OCI-LY7 (cell line): ENCODE results near the gene MIEF1. TPM values are rescaled to one million over a fixed set of nuclear protein-coding genes. Genes with fewer than 3 reads are reported as not detected.

Source experiments
- Bru-seq: library from RNA; stranded (reverse); fragments of 400-500 nt; gene quantifications from one replicate; lab custom pipeline; 2021; lab: Mats Ljungman, UMichigan
- BruChase-seq, 2 experiments: library from RNA; stranded (reverse); fragments of 400-500 nt; gene quantifications; one replicate each; lab custom pipeline; 2021; lab: Mats Ljungman, UMichigan
- BruUV-seq: library from RNA; stranded (reverse); fragments of 400-500 nt; replicated peaks from 2 replicates; lab custom pipeline; 2021; lab: Mats Ljungman, UMichigan
- CTCF ChIA-PET: fragments of 300-600 bp; sonication (Branson Sonifier 250); formaldehyde crosslinking; loops from one replicate; lab custom pipeline; 2022; ENCODE audit warnings: antibody characterized with exemption; ENCODE audit not compliant: unreplicated experiment; lab: Charles Lee
- POLR2A ChIA-PET: fragments of 300-600 bp; sonication (Branson Sonifier 250); formaldehyde crosslinking; loops from one replicate; lab custom pipeline; 2022; ENCODE audit warnings: antibody characterized with exemption; lab: Charles Lee
- DNase-seq: peaks from one replicate; pipeline ENCODE4 v3.0.0-alpha.2; 2015; ENCODE audit warnings: low spot score
- H2AFZ ChIP-seq: fragments of 200-600 bp; sonication (generic), shearing (Covaris generic); 2 replicates; pipeline ENCODE4 v1.6.1; 2014; ENCODE audit warnings: mild to moderate bottlenecking, antibody characterized with exemption, low read length, moderate library complexity
- H3K27ac ChIP-seq: fragments of 200-600 bp; sonication (generic); 2 replicates; pipeline ENCODE4 v1.5.1; 2014; ENCODE audit warnings: mixed run types, low read depth, mild to moderate bottlenecking, moderate library complexity, low read length, inconsistent platforms; ENCODE audit not compliant: poor library complexity, severe bottlenecking
- H3K36me3 ChIP-seq: fragments of 200-600 bp; sonication (generic); 2 replicates; pipeline ENCODE4 v1.6.1; 2014; ENCODE audit warnings: mild to moderate bottlenecking, antibody characterized with exemption, low read length, moderate library complexity, mixed read lengths; ENCODE audit not compliant: insufficient read depth
- H3K4me1 ChIP-seq: fragments of 200-600 bp; sonication (generic); 2 replicates; pipeline ENCODE4 v1.5.1; 2014; ENCODE audit warnings: mild to moderate bottlenecking, low read length; ENCODE audit not compliant: insufficient read depth, poor library complexity, severe bottlenecking
- H3K4me2 ChIP-seq: fragments of 200-600 bp; sonication (generic); 2 replicates; pipeline ENCODE4 v1.6.1; 2014; ENCODE audit warnings: mild to moderate bottlenecking, low read length
- H3K4me3 ChIP-seq: fragments of 200-600 bp; sonication (generic); 2 replicates; pipeline ENCODE4 v1.5.1; 2014; ENCODE audit warnings: mild to moderate bottlenecking, low read depth, low read length; ENCODE audit not compliant: poor library complexity, severe bottlenecking
- H3K79me2 ChIP-seq: fragments of 200-600 bp; sonication (generic); 2 replicates; pipeline ENCODE4 v1.6.1; 2016; ENCODE audit warnings: low read depth, mild to moderate bottlenecking, low read length, moderate library complexity, mixed read lengths; ENCODE audit not compliant: insufficient read depth
- H3K9me2 ChIP-seq: fragments of 200-600 bp; sonication (generic); 2 replicates; pipeline ENCODE4 v1.6.1; 2016; ENCODE audit warnings: mild to moderate bottlenecking, low read length, mixed read lengths; ENCODE audit not compliant: insufficient read depth
- H3K9me3 ChIP-seq: fragments of 200-600 bp; sonication (generic); 2 replicates; pipeline ENCODE4 v1.6.1; 2014; ENCODE audit warnings: mild to moderate bottlenecking, mixed run types, low read length, mixed read lengths
- H4K20me1 ChIP-seq: fragments of 200-600 bp; sonication (generic); 2 replicates; pipeline ENCODE4 v1.6.1; 2014; ENCODE audit warnings: mild to moderate bottlenecking, antibody characterized with exemption, low read length, moderate library complexity, mixed read lengths; ENCODE audit not compliant: insufficient read depth
- CTCF ChIP-seq: fragments of 200-600 bp; sonication (generic); conservative IDR thresholded peaks from 2 replicates; pipeline ENCODE4 v1.5.1; 2014; ENCODE audit warnings: mild to moderate bottlenecking, antibody characterized with exemption, low read length, moderate library complexity, mixed read lengths
- EZH2phosphoT487 ChIP-seq: fragments of 200-600 bp; sonication (generic); IDR thresholded peaks from 2 replicates; pipeline ENCODE4 v1.6.1; 2018; ENCODE audit warnings: low read depth, borderline replicate concordance, mild to moderate bottlenecking, mixed run types, antibody characterized with exemption, low read length, moderate library complexity, mixed read lengths
- intact Hi-C: fragments of 100-400 bp; cut with micrococcal nuclease; formaldehyde crosslinking; loops from one replicate; pipeline ENCODE4 v1.10.0; 2022; ENCODE audit not compliant: unreplicated experiment
- long read RNA-seq: library from polyadenylated mRNA; stranded (forward); transcript quantifications from one replicate; pipeline ENCODE4 v2.0.0, GENCODE V29; 2022
- total RNA-seq, 2 experiments: library from RNA; depleted of rRNA in 1 of 2; stranded (reverse); fragments of >200 nt in 1 of 2; shearing (Covaris generic) in 1 of 2; gene quantifications; 2 replicates each; pipeline ENCODE4 v1.2.3, GENCODE V29; 2014 to 2022

Gene MIEF1
- total RNA-seq (2014; rRNA removed; shearing (Covaris generic)) (32.5 and 34.1 TPM in 2 replicates), total RNA-seq (2022) (51.9 and 55.0 TPM in 2 replicates), Bru-seq, nascent RNA (percentile 79 among the genes with signal in this experiment), BruChase-seq, experiment 1, labeled RNA remaining after a 6-hour chase (percentile 85 among the genes with signal in this experiment), BruChase-seq, experiment 2, labeled RNA remaining after a 2-hour chase (percentile 96 among the genes with signal in this experiment)
- long read RNA-seq, full-length matches to known transcripts: 45 of 88 reads
- long read RNA-seq, partial matches to known transcripts: 4 of 88 reads
- long read RNA-seq, other reads (novel, unspliced or antisense): 39 of 88 reads

- peak within 1 kb of the TSS; percentile 45 for H3K27ac ChIP-seq
- DNase-seq: peak; percentile 96
- BruUV-seq: no TSS peak
- POLR2A ChIA-PET: interaction anchor here (0.6 to 2.1 kb wide), 6 partner anchors 14 to 39 kb away, joined by 3 to 8 read pairs (median 5); partner anchors contain the start of gene ATF4
- CTCF ChIA-PET: interaction anchor here (1.1 kb wide), 1 partner anchor 12 kb away, joined by 5 read pairs; no protein-coding TSS in a partner anchor
- TF ChIP-seq CTCF: no peak
- TF ChIP-seq EZH2phosphoT487: no peak
- peak within 1 kb of the TSS; percentile 87 for H3K4me3 ChIP-seq
- intact Hi-C loops: loop anchor here (1.0 kb wide), 1 partner anchor 19 kb away; no protein-coding TSS in a partner anchor
- peak within 1 kb of the TSS; percentile 87 for H3K4me2 ChIP-seq
- peaks cover 43% of the 10 kb centered on the region for H3K36me3 ChIP-seq
- peaks cover 20% of the 10 kb centered on the region for H4K20me1 ChIP-seq
- peaks cover 20% of the 10 kb centered on the region for H3K4me1 ChIP-seq
- H2AFZ ChIP-seq: peak within 1 kb of the TSS; percentile 56; the same call in 1 of the 2 replicates
- H3K79me2 ChIP-seq: peaks cover 43% of the 10 kb centered on the region
- H3K9me2 ChIP-seq: no peaks in the 10 kb centered on the region
- no peaks in the 10 kb centered on the region for H3K9me3 ChIP-seq
These were observed at the start of gene MIEF1 for GRCh38 chr22:39502109-39502788. TSS of gene MIEF1 (plus strand) at chr22:39502290. CDS start at chr22:39511295, 9,005 bp downstream.

GRCh38 chr22:39452740-39453040 is 49.4 kb upstream of the MIEF1 start:
- peak overlapping the region; percentile 62 for H3K27ac ChIP-seq
- no peaks in the 10 kb centered on the region for H3K9me2 ChIP-seq
- H3K79me2 ChIP-seq: peaks cover 62% of the 10 kb centered on the region
- BruUV-seq: no TSS peak
- peaks cover 47% of the 10 kb centered on the region for H3K36me3 ChIP-seq
- peak overlapping the region; percentile 70 for H3K4me2 ChIP-seq
- no peak overlapping the region for H2AFZ ChIP-seq
- ChIA-PET POLR2A (interaction anchor here (0.6 kb wide), 2 partner anchors 103 to 386 kb away, joined by 3 to 5 read pairs; partner anchors contain the start of gene SYNGR1), CTCF (interaction anchor here (1.2 kb wide), 1 partner anchor 9 kb away, joined by 4 read pairs; no protein-coding TSS in a partner anchor)
- H4K20me1 ChIP-seq: no peaks in the 10 kb centered on the region
- TF ChIP-seq EZH2phosphoT487 (no peak), CTCF (no peak)
- DNase-seq: no peak
- intact Hi-C loops: no loop called here
- peak overlapping the region; percentile 30 for H3K4me3 ChIP-seq
- H3K4me1 ChIP-seq: peaks cover 70% of the 10 kb centered on the region
- no peaks in the 10 kb centered on the region for H3K9me3 ChIP-seq
